OCI-LY1 (cell line): ENCODE measurements around the gene SNRPD3.

Source experiments
- H2AFZ ChIP-seq: fragments of 200-600 bp; sonication (generic), shearing (Covaris generic); 2 replicates; pipeline ENCODE4 v1.6.0; 2014; ENCODE audit warnings: antibody characterized with exemption, mild to moderate bottlenecking, low read length
- H3F3A ChIP-seq: fragments of 200-600 bp; sonication (generic), shearing (Covaris generic); 2 replicates; pipeline ENCODE4 v1.6.0; 2014; ENCODE audit warnings: mild to moderate bottlenecking, antibody characterized with exemption, low read length, moderate library complexity; ENCODE audit not compliant: insufficient read depth
- H3K27ac ChIP-seq: fragments of 200-600 bp; sonication (generic); 2 replicates; pipeline ENCODE4 v1.5.1; 2014; ENCODE audit warnings: low read length, mixed run types, mild to moderate bottlenecking, low read depth; ENCODE audit not compliant: poor library complexity, severe bottlenecking
- H3K27me3 ChIP-seq: fragments of 200-600 bp; sonication (generic); 2 replicates; pipeline ENCODE4 v1.6.0; 2014; ENCODE audit warnings: antibody characterized with exemption, mild to moderate bottlenecking, low read length, moderate library complexity; ENCODE audit not compliant: insufficient read depth
- H3K36me3 ChIP-seq: fragments of 200-600 bp; sonication (generic); 2 replicates; pipeline ENCODE4 v1.6.1; 2014; ENCODE audit warnings: mild to moderate bottlenecking, antibody characterized with exemption, low read length, moderate library complexity, mixed read lengths; ENCODE audit not compliant: insufficient read depth
- H3K4me1 ChIP-seq: fragments of 200-600 bp; sonication (generic); 2 replicates; pipeline ENCODE4 v1.5.1; 2014; ENCODE audit warnings: mild to moderate bottlenecking, low read length, moderate library complexity; ENCODE audit not compliant: insufficient read depth, severe bottlenecking
- H3K4me2 ChIP-seq: fragments of 200-600 bp; sonication (generic), shearing (Covaris generic); 2 replicates; pipeline ENCODE4 v1.6.1; 2014; ENCODE audit warnings: low read length
- H3K4me3 ChIP-seq: fragments of 200-600 bp; sonication (generic); 2 replicates; pipeline ENCODE4 v1.5.1; 2014; ENCODE audit warnings: low read length, low read depth, mild to moderate bottlenecking, mixed read lengths; ENCODE audit not compliant: poor library complexity, severe bottlenecking
- H3K79me2 ChIP-seq: fragments of 200-600 bp; shearing (Covaris generic); 2 replicates; pipeline ENCODE4 v1.6.1; 2016; ENCODE audit warnings: mixed run types, low read length, mixed read lengths; ENCODE audit not compliant: insufficient read depth
- H3K9ac ChIP-seq: fragments of 200-600 bp; sonication (generic), shearing (Covaris generic); 2 replicates; pipeline ENCODE4 v1.6.1; 2014; ENCODE audit warnings: mild to moderate bottlenecking, low read length, mixed read lengths
- H3K9me2 ChIP-seq: fragments of 200-600 bp; sonication (generic), shearing (Covaris generic); 2 replicates; pipeline ENCODE4 v1.6.1; 2014; ENCODE audit warnings: low read depth, mild to moderate bottlenecking, low read length, mixed read lengths
- H3K9me3 ChIP-seq: fragments of 200-600 bp; shearing (Covaris generic); 2 replicates; pipeline ENCODE4 v1.6.1; 2014; ENCODE audit warnings: low read length, mixed read lengths
- H4K20me1 ChIP-seq: fragments of 200-600 bp; sonication (generic), shearing (Covaris generic); 2 replicates; pipeline ENCODE4 v1.6.0; 2016; ENCODE audit warnings: mild to moderate bottlenecking, low read length; ENCODE audit not compliant: insufficient read depth
- CTCF ChIP-seq: fragments of 200-600 bp; sonication (generic), shearing (Covaris generic); IDR thresholded peaks from 2 replicates; pipeline ENCODE4 v1.5.1; 2017; ENCODE audit warnings: mild to moderate bottlenecking, antibody characterized with exemption, low read length, moderate library complexity, mixed read lengths
- EZH2 ChIP-seq: fragments of 200-600 bp; sonication (generic), shearing (Covaris generic); IDR thresholded peaks from 2 replicates; pipeline ENCODE4 v1.8.0; 2017; ENCODE audit warnings: borderline replicate concordance, mixed run types, mild to moderate bottlenecking, antibody characterized with exemption, low read length, moderate library complexity, mixed read lengths

SNRPD3 gene

GRCh38 chr22:24510637-24511625, 44.9 kb upstream of the SNRPD3 start:
- Histone ChIP-seq H3F3A (no peaks in the 10 kb centered on the region; the same call in 1 of the 2 replicates), H2AFZ (no peak overlapping the region), H3K9ac (peak overlapping the region; percentile 13; the same call in 1 of the 2 replicates), H3K36me3 (no peaks in the 10 kb centered on the region), H3K4me1 (peaks cover 58% of the 10 kb centered on the region), H3K27ac (peak overlapping the region; percentile 85), H3K4me2 (peak overlapping the region; percentile 44), H3K4me3 (no peak overlapping the region), H3K9me2 (no peaks in the 10 kb centered on the region), H4K20me1 (no peaks in the 10 kb centered on the region), H3K27me3 (no peaks in the 10 kb centered on the region), H3K79me2 (no peaks in the 10 kb centered on the region), H3K9me3 (no peaks in the 10 kb centered on the region)
- no peak for TF ChIP-seq CTCF

- no peaks in the 10 kb centered on the region for H4K20me1 ChIP-seq
- no peaks in the 10 kb centered on the region; the same call in 1 of the 2 replicates for H3F3A ChIP-seq
- H3K4me3 ChIP-seq, result no peak overlapping the region
- no peak overlapping the region for H3K4me2 ChIP-seq
- TF ChIP-seq CTCF, result no peak
- TF ChIP-seq EZH2, result no peak
- H2AFZ ChIP-seq, result no peak overlapping the region
- H3K36me3 ChIP-seq, result no peaks in the 10 kb centered on the region
- no peaks in the 10 kb centered on the region for H3K9me2 ChIP-seq
- H3K4me1 ChIP-seq, result peaks cover 52% of the 10 kb centered on the region
- peak overlapping the region; percentile 20 for H3K27ac ChIP-seq
- no peaks in the 10 kb centered on the region for H3K79me2 ChIP-seq
- no peaks in the 10 kb centered on the region for H3K27me3 ChIP-seq
- H3K9me3 ChIP-seq, result no peaks in the 10 kb centered on the region
- H3K9ac ChIP-seq, result no peak overlapping the region
Measured at GRCh38 chr22:24512043-24512442, 43.8 kb upstream of the SNRPD3 start.

- no peaks in the 10 kb centered on the region for H3K27me3 ChIP-seq
- H3K79me2 ChIP-seq, result no peaks in the 10 kb centered on the region
- no peaks in the 10 kb centered on the region for H3K36me3 ChIP-seq
- no peaks in the 10 kb centered on the region for H3K9me3 ChIP-seq
- peaks cover 39% of the 10 kb centered on the region for H3K4me1 ChIP-seq
- H2AFZ ChIP-seq, result no peak overlapping the region
- H3K4me3 ChIP-seq, result no peak overlapping the region
- TF ChIP-seq EZH2, result no peak
- TF ChIP-seq CTCF, result no peak
- H3K27ac ChIP-seq, result no peak overlapping the region
- no peak overlapping the region for H3K9ac ChIP-seq
- no peak overlapping the region for H3K4me2 ChIP-seq
- H4K20me1 ChIP-seq, result no peaks in the 10 kb centered on the region
- H3K9me2 ChIP-seq, result no peaks in the 10 kb centered on the region
- H3F3A ChIP-seq, result no peaks in the 10 kb centered on the region
Measured at GRCh38 chr22:24513378-24514240, 42.2 kb upstream of the SNRPD3 start.
